ENCODE measurements around the gene EVPL.
A peak's percentile ranks its signal among the peaks of the same experiment; 100 is the strongest.

Gene EVPL

GRCh38 chr17:75987041-75987440 is 40.1 kb downstream of the EVPL start:
- TF ChIP-seq CTCF (conservative IDR thresholded peaks at IDR 0.05; ENCODE audit: low read length), result no peak
- no peak for TF ChIP-seq EZH2phosphoT487 (IDR thresholded peaks at IDR 0.05; ENCODE audit: borderline replicate concordance)
- no peak overlapping the region for H3K4me3 ChIP-seq (ENCODE audit: low read length, poor library complexity, severe bottlenecking)
- no peaks in the 10 kb centered on the region; the same call in 1 of the 2 replicates for H3F3A ChIP-seq (ENCODE audit: low read depth)
- no peak overlapping the region for H3K4me2 ChIP-seq (ENCODE audit: low read depth, low read length, poor library complexity, severe bottlenecking)
- H3K79me2 ChIP-seq (ENCODE audit: insufficient read depth, low read length), result peaks cover 25% of the 10 kb centered on the region; the same call in 1 of the 2 replicates
- no peaks in the 10 kb centered on the region for H3K9me2 ChIP-seq (replicated peaks; ENCODE audit: low read depth, low read length)
- no peak overlapping the region for H3K9ac ChIP-seq (ENCODE audit: low read depth, low read length, poor library complexity, severe bottlenecking)
- peaks cover 16% of the 10 kb centered on the region; the same call in 1 of the 2 replicates for H3K36me3 ChIP-seq (ENCODE audit: insufficient read depth, low read length)
- no peaks in the 10 kb centered on the region for H4K20me1 ChIP-seq (ENCODE audit: insufficient read depth, low read length, poor library complexity, severe bottlenecking)
- no peaks in the 10 kb centered on the region for H3K9me3 ChIP-seq (ENCODE audit: insufficient read depth, low read depth, low read length)
- H3K27me3 ChIP-seq (ENCODE audit: insufficient read depth, low read length, poor library complexity, severe bottlenecking), result no peaks in the 10 kb centered on the region
- H3K4me1 ChIP-seq (ENCODE audit: insufficient read depth, low read length, poor library complexity, severe bottlenecking), result peaks cover 15% of the 10 kb centered on the region
- no peak overlapping the region for H2AFZ ChIP-seq (ENCODE audit: low read length)

GRCh38 chr17:75985986-75986385 is 41.1 kb downstream of the EVPL start:
- Histone ChIP-seq H2AFZ (ENCODE audit: low read length) (no peak overlapping the region), H3K36me3 (ENCODE audit: insufficient read depth, low read length) (peaks cover 6% of the 10 kb centered on the region; the same call in 1 of the 2 replicates), H3F3A (ENCODE audit: low read depth) (no peaks in the 10 kb centered on the region; the same call in 1 of the 2 replicates), H3K9me3 (ENCODE audit: insufficient read depth, low read depth, low read length) (no peaks in the 10 kb centered on the region), H3K79me2 (ENCODE audit: insufficient read depth, low read length) (peaks cover 36% of the 10 kb centered on the region), H3K27me3 (ENCODE audit: insufficient read depth, low read length, poor library complexity, severe bottlenecking) (no peaks in the 10 kb centered on the region), H3K9ac (ENCODE audit: low read depth, low read length, poor library complexity, severe bottlenecking) (no peak overlapping the region), H3K4me3 (ENCODE audit: low read length, poor library complexity, severe bottlenecking) (no peak overlapping the region), H3K4me2 (ENCODE audit: low read depth, low read length, poor library complexity, severe bottlenecking) (no peak overlapping the region), H3K9me2 (replicated peaks; ENCODE audit: low read depth, low read length) (no peaks in the 10 kb centered on the region), H3K4me1 (ENCODE audit: insufficient read depth, low read length, poor library complexity, severe bottlenecking) (peaks cover 25% of the 10 kb centered on the region), H4K20me1 (ENCODE audit: insufficient read depth, low read length, poor library complexity, severe bottlenecking) (no peaks in the 10 kb centered on the region)
- TF ChIP-seq CTCF (conservative IDR thresholded peaks at IDR 0.05; ENCODE audit: low read length), result no peak
- no peak for TF ChIP-seq EZH2phosphoT487 (IDR thresholded peaks at IDR 0.05; ENCODE audit: borderline replicate concordance)

- Histone ChIP-seq H3K9me2 (replicated peaks; ENCODE audit: low read depth, low read length) (no peaks in the 10 kb centered on the region), H3K79me2 (ENCODE audit: insufficient read depth, low read length) (peaks cover 52% of the 10 kb centered on the region), H3K9me3 (ENCODE audit: insufficient read depth, low read depth, low read length) (no peaks in the 10 kb centered on the region), H4K20me1 (ENCODE audit: insufficient read depth, low read length, poor library complexity, severe bottlenecking) (peaks cover under 1% of the 10 kb centered on the region), H3K27me3 (ENCODE audit: insufficient read depth, low read length, poor library complexity, severe bottlenecking) (no peaks in the 10 kb centered on the region), H3K9ac (ENCODE audit: low read depth, low read length, poor library complexity, severe bottlenecking) (peak overlapping the region; percentile 48), H3F3A (ENCODE audit: low read depth) (no peaks in the 10 kb centered on the region; the same call in 1 of the 2 replicates), H3K4me2 (ENCODE audit: low read depth, low read length, poor library complexity, severe bottlenecking) (peak overlapping the region; percentile 51), H3K36me3 (ENCODE audit: insufficient read depth, low read length) (peaks cover 6% of the 10 kb centered on the region; the same call in 1 of the 2 replicates), H3K4me1 (ENCODE audit: insufficient read depth, low read length, poor library complexity, severe bottlenecking) (peaks cover 36% of the 10 kb centered on the region), H2AFZ (ENCODE audit: low read length) (no peak overlapping the region), H3K4me3 (ENCODE audit: low read length, poor library complexity, severe bottlenecking) (peak overlapping the region; percentile 20)
- TF ChIP-seq CTCF (conservative IDR thresholded peaks at IDR 0.05; ENCODE audit: low read length), result no peak
- TF ChIP-seq EZH2phosphoT487 (IDR thresholded peaks at IDR 0.05; ENCODE audit: borderline replicate concordance), result no peak
Observed at GRCh38 chr17:75983501-75984181, 43.5 kb downstream of the EVPL start.
